NCI-H446 treated with DMSO at 0.1 percent for 48 hours (cell line): ENCODE data around the gene PITPNM2.

ENCODE experiments used
- DNase-seq: peaks from one replicate; lab custom pipeline; 2025; lab: John Stamatoyannopoulos, UW

The PITPNM2 gene

GRCh38 chr12:123143736-123144461, 7.0 kb downstream of the PITPNM2 start:
- no peak for DNase-seq

GRCh38 chr12:123142921-123143735, 7.8 kb downstream of the PITPNM2 start:
- DNase-seq, result no peak

- DNase-seq, result no peak
These were observed 8.4 kb downstream of the PITPNM2 start for GRCh38 chr12:123142518-123142840.

- DNase-seq, result no peak
These were observed 9.0 kb downstream of the PITPNM2 start for GRCh38 chr12:123141615-123142517.

GRCh38 chr12:123140676-123141614, 9.9 kb downstream of the PITPNM2 start:
- no peak for DNase-seq

- no peak for DNase-seq
These were observed 10.8 kb downstream of the PITPNM2 start for GRCh38 chr12:123139926-123140675.

GRCh38 chr12:123135688-123136087, 15.2 kb downstream of the PITPNM2 start:
- no peak for DNase-seq

- no peak for DNase-seq
These were observed 16.1 kb downstream of the PITPNM2 start for GRCh38 chr12:123134826-123135225.

GRCh38 chr12:123134271-123134671, 16.6 kb downstream of the PITPNM2 start:
- DNase-seq, result no peak

GRCh38 chr12:123133701-123134100, 17.2 kb downstream of the PITPNM2 start:
- no peak for DNase-seq

GRCh38 chr12:123132951-123133619, 17.8 kb downstream of the PITPNM2 start:
- no peak for DNase-seq

- DNase-seq, result no peak
These were observed 18.9 kb downstream of the PITPNM2 start for GRCh38 chr12:123131879-123132402.

GRCh38 chr12:123131291-123131832, 19.5 kb downstream of the PITPNM2 start:
- DNase-seq, result no peak

- DNase-seq, result no peak
These were observed 21.3 kb downstream of the PITPNM2 start for GRCh38 chr12:123129621-123130020.

- no peak for DNase-seq
These were observed 23.8 kb downstream of the PITPNM2 start for GRCh38 chr12:123127182-123127495.

GRCh38 chr12:123126294-123127181, 24.4 kb downstream of the PITPNM2 start:
- DNase-seq, result no peak

GRCh38 chr12:123122626-123123025, 28.3 kb downstream of the PITPNM2 start:
- no peak for DNase-seq

GRCh38 chr12:123121670-123122069, 29.2 kb downstream of the PITPNM2 start:
- DNase-seq, result no peak
